Measurements from ENCODE around the gene SYAP1. TPM values are rescaled to one million over a fixed set of nuclear protein-coding genes. Genes with fewer than 3 reads are reported as not detected.
"Not testable (repeated sequence)": the region's sequence is repeated elsewhere in the genome, so short reads cannot be mapped to it uniquely, and the experiment has no call there.

SYAP1 gene
- total RNA-seq, 1 donor from 2014 or later, result 30.4 TPM

GRCh38 chrX:16778993-16779392, 59.6 kb downstream of the SYAP1 start:
- no peak for DNase-seq (ENCODE audit: low read depth in 2 of 2)

GRCh38 chrX:16779815-16780214, 60.4 kb downstream of the SYAP1 start:
- DNase-seq (ENCODE audit: low read depth in 2 of 2), result not testable (repeated sequence)

GRCh38 chrX:16783452-16783851, 64.0 kb downstream of the SYAP1 start:
- DNase-seq (ENCODE audit: low read depth in 2 of 2), result no peak

GRCh38 chrX:16784440-16784839, 65.0 kb downstream of the SYAP1 start:
- not testable (repeated sequence) for DNase-seq (ENCODE audit: low read depth in 2 of 2)

GRCh38 chrX:16785247-16786138, 66.1 kb downstream of the SYAP1 start:
- DNase-seq (ENCODE audit: low read depth in 2 of 2), result peak in 1 of 2 donors; percentile 2

GRCh38 chrX:16786139-16786790, 66.9 kb downstream of the SYAP1 start, which contains the start of gene TXLNG:
TXLNG (plus strand) TSS chrX:16786466; CDS start chrX:16786488, 22 bp downstream.
- peak; percentile 98 to 99 for DNase-seq (ENCODE audit: low read depth in 2 of 2)

GRCh38 chrX:16786791-16787735, 67.7 kb downstream of the SYAP1 start:
- DNase-seq (ENCODE audit: low read depth in 2 of 2), result peak in 1 of 2 donors; percentile 2

GRCh38 chrX:16788477-16788876, 69.1 kb downstream of the SYAP1 start:
- DNase-seq (ENCODE audit: low read depth in 2 of 2), result no peak

- DNase-seq (ENCODE audit: low read depth in 2 of 2), result no peak
These were observed 76.9 kb downstream of the SYAP1 start for GRCh38 chrX:16796298-16796697.

- DNase-seq (ENCODE audit: low read depth in 2 of 2), result no peak
These were observed 77.9 kb downstream of the SYAP1 start for GRCh38 chrX:16797358-16797757.

- DNase-seq (ENCODE audit: low read depth in 2 of 2), result no peak
These were observed 78.4 kb downstream of the SYAP1 start for GRCh38 chrX:16797841-16798240.

GRCh38 chrX:16804923-16805464, 85.6 kb downstream of the SYAP1 start:
- DNase-seq (ENCODE audit: low read depth in 2 of 2), result no peak

GRCh38 chrX:16807548-16807947, 88.1 kb downstream of the SYAP1 start:
- DNase-seq (ENCODE audit: low read depth in 2 of 2), result peak in 1 of 2 donors; percentile 45

GRCh38 chrX:16807976-16808542, 88.6 kb downstream of the SYAP1 start:
- peak in 1 of 2 donors; percentile 6 for DNase-seq (ENCODE audit: low read depth in 2 of 2)

- no peak for DNase-seq (ENCODE audit: low read depth in 2 of 2)
These were observed 95.2 kb downstream of the SYAP1 start for GRCh38 chrX:16814597-16814996.

Other genes with a start within 250 kb of the SYAP1 start
- not detected in 2 replicates for gene S100G, start 69.5 kb upstream of the SYAP1 start, total RNA-seq
- gene CTPS2, start 6.9 kb upstream of the SYAP1 start, total RNA-seq, result 11.8 and 13.0 TPM in 2 replicates
- gene TXLNG, start 66.9 kb downstream of the SYAP1 start, total RNA-seq, result 4.9 and 5.3 TPM in 2 replicates
- gene RBBP7, start 150.8 kb downstream of the SYAP1 start, total RNA-seq, result 113 and 162 TPM in 2 replicates
- gene REPS2, start 227.0 kb downstream of the SYAP1 start, total RNA-seq, result 4.2 and 6.1 TPM in 2 replicates